ENCODE results near the gene FHL3. TPM values are rescaled to one million over a fixed set of nuclear protein-coding genes. Genes with fewer than 3 reads are reported as not detected.

FHL3 gene
- total RNA-seq, 1 experiment from 2014 or later, result 106 TPM

GRCh38 chr1:37952738-37953137 lies 52.6 kb downstream of the FHL3 start:
- H3K27ac ChIP-seq (ENCODE audit: low read depth, low read length, poor library complexity, severe bottlenecking), result no peak overlapping the region
- no peak overlapping the region for H3K4me3 ChIP-seq (ENCODE audit: low read depth, low read length, poor library complexity, severe bottlenecking)
- no peak for TF ChIP-seq EZH2 (IDR thresholded peaks at IDR 0.05; ENCODE audit: borderline replicate concordance, low read depth, low read length, poor library complexity, severe bottlenecking)
- TF ChIP-seq, protein P1, sequence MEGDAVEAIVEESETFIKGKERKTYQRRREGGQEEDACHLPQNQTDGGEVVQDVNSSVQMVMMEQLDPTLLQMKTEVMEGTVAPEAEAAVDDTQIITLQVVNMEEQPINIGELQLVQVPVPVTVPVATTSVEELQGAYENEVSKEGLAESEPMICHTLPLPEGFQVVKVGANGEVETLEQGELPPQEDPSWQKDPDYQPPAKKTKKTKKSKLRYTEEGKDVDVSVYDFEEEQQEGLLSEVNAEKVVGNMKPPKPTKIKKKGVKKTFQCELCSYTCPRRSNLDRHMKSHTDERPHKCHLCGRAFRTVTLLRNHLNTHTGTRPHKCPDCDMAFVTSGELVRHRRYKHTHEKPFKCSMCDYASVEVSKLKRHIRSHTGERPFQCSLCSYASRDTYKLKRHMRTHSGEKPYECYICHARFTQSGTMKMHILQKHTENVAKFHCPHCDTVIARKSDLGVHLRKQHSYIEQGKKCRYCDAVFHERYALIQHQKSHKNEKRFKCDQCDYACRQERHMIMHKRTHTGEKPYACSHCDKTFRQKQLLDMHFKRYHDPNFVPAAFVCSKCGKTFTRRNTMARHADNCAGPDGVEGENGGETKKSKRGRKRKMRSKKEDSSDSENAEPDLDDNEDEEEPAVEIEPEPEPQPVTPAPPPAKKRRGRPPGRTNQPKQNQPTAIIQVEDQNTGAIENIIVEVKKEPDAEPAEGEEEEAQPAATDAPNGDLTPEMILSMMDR (conservative IDR thresholded peaks at IDR 0.05; ENCODE audit: low read depth, low read length), result no peak
- no peaks in the 10 kb centered on the region for H3K9me3 ChIP-seq (ENCODE audit: low read depth, low read length, poor library complexity, severe bottlenecking)
- no peak for DNase-seq (ENCODE audit: low spot score)
- peaks cover 8% of the 10 kb centered on the region for H3K36me3 ChIP-seq (ENCODE audit: insufficient read depth, low read length, poor library complexity, severe bottlenecking)
- no peaks in the 10 kb centered on the region for H3K4me1 ChIP-seq (ENCODE audit: insufficient read depth, low read length, poor library complexity, severe bottlenecking)
- intact Hi-C loops (cut with micrococcal nuclease; ENCODE audit: unreplicated experiment), result no loop called here
- H3K27me3 ChIP-seq (replicated peaks; ENCODE audit: insufficient read depth, low read depth, low read length, poor library complexity), result no peaks in the 10 kb centered on the region
- POLR2A ChIA-PET (ENCODE audit: low non-redundant PET), result no interaction called here
- BruUV-seq (replicated peaks), result no TSS peak
- CTCF ChIA-PET, result no interaction called here

- Histone ChIP-seq H3K36me3 (ENCODE audit: insufficient read depth, low read length, poor library complexity, severe bottlenecking) (peaks cover 1% of the 10 kb centered on the region), H3K27ac (ENCODE audit: low read depth, low read length, poor library complexity, severe bottlenecking) (no peak overlapping the region), H3K27me3 (replicated peaks; ENCODE audit: insufficient read depth, low read depth, low read length, poor library complexity) (no peaks in the 10 kb centered on the region), H3K9me3 (ENCODE audit: low read depth, low read length, poor library complexity, severe bottlenecking) (no peaks in the 10 kb centered on the region), H3K4me3 (ENCODE audit: low read depth, low read length, poor library complexity, severe bottlenecking) (no peak overlapping the region), H3K4me1 (ENCODE audit: insufficient read depth, low read length, poor library complexity, severe bottlenecking) (no peaks in the 10 kb centered on the region)
- CTCF ChIA-PET, result no interaction called here
- TF ChIP-seq, protein P1 (conservative IDR thresholded peaks at IDR 0.05; ENCODE audit: low read depth, low read length), result no peak
- TF ChIP-seq EZH2 (IDR thresholded peaks at IDR 0.05; ENCODE audit: borderline replicate concordance, low read depth, low read length, poor library complexity, severe bottlenecking), result no peak
- no TSS peak for BruUV-seq (replicated peaks)
- intact Hi-C loops (cut with micrococcal nuclease; ENCODE audit: unreplicated experiment), result no loop called here
- POLR2A ChIA-PET (ENCODE audit: low non-redundant PET), result no interaction called here
- DNase-seq (ENCODE audit: low spot score), result no peak
These were observed 53.3 kb downstream of the FHL3 start for GRCh38 chr1:37951783-37952624.

- Histone ChIP-seq H3K27ac (ENCODE audit: low read depth, low read length, poor library complexity, severe bottlenecking) (no peak overlapping the region), H3K27me3 (replicated peaks; ENCODE audit: insufficient read depth, low read depth, low read length, poor library complexity) (no peaks in the 10 kb centered on the region), H3K36me3 (ENCODE audit: insufficient read depth, low read length, poor library complexity, severe bottlenecking) (no peaks in the 10 kb centered on the region), H3K4me1 (ENCODE audit: insufficient read depth, low read length, poor library complexity, severe bottlenecking) (no peaks in the 10 kb centered on the region), H3K9me3 (ENCODE audit: low read depth, low read length, poor library complexity, severe bottlenecking) (no peaks in the 10 kb centered on the region), H3K4me3 (ENCODE audit: low read depth, low read length, poor library complexity, severe bottlenecking) (no peak overlapping the region)
- DNase-seq (ENCODE audit: low spot score), result no peak
- TF ChIP-seq EZH2 (IDR thresholded peaks at IDR 0.05; ENCODE audit: borderline replicate concordance, low read depth, low read length, poor library complexity, severe bottlenecking), result no peak
- TF ChIP-seq, protein P1 (conservative IDR thresholded peaks at IDR 0.05; ENCODE audit: low read depth, low read length), result no peak
- BruUV-seq (replicated peaks), result no TSS peak
- ChIA-PET CTCF (no interaction called here), POLR2A (ENCODE audit: low non-redundant PET) (no interaction called here)
- intact Hi-C loops (cut with micrococcal nuclease; ENCODE audit: unreplicated experiment), result no loop called here
These were observed 54.1 kb downstream of the FHL3 start for GRCh38 chr1:37951041-37951782.

All from A673 (cell line).